PC-3 (cell line): Measurements from ENCODE around the gene BRME1. TPM values are rescaled to one million over a fixed set of nuclear protein-coding genes. Genes with fewer than 3 reads are reported as not detected.

Experiments
- ATAC-seq: fragments of 200-7000 bp; cut with Tn5 transposase; 2 replicates; pipeline ENCODE4 v1.9.1; 2020; ENCODE audit warnings: mild to moderate bottlenecking, moderate library complexity
- BruUV-seq: library from RNA; stranded (reverse); fragments of 400-500 nt; replicated peaks from 2 replicates; lab custom pipeline; 2021; lab: Mats Ljungman, UMichigan
- CTCF ChIA-PET: fragments of 300-600 bp; sonication (Branson Sonifier 250); formaldehyde crosslinking; loops from one replicate; lab custom pipeline; 2022; ENCODE audit warnings: antibody characterized with exemption; lab: Charles Lee
- POLR2A ChIA-PET: fragments of 300-600 bp; sonication (Branson Sonifier 250); formaldehyde crosslinking; loops from one replicate; lab custom pipeline; 2022; ENCODE audit warnings: antibody characterized with exemption; ENCODE audit not compliant: unreplicated experiment; lab: Charles Lee
- DNase-seq: peaks from one replicate; pipeline ENCODE4 v3.0.0-alpha.2; 2015
- H2AFZ ChIP-seq: fragments of 300-600 bp; sonication (generic); 2 replicates; pipeline ENCODE4 v1.6.0; 2016; ENCODE audit warnings: antibody characterized with exemption, low read length
- H3F3A ChIP-seq: fragments of 300-600 bp; sonication (generic); one replicate; pipeline ENCODE4 v1.6.0; 2017; ENCODE audit warnings: antibody characterized with exemption, low read length, control low read depth, mild to moderate bottlenecking; ENCODE audit not compliant: unreplicated experiment
- H3K27ac ChIP-seq: fragments of 300-600 bp; sonication (generic); 2 replicates; pipeline ENCODE4 v1.5.1; 2016; ENCODE audit warnings: mild to moderate bottlenecking, low read length
- H3K27me3 ChIP-seq: fragments of 300-600 bp; sonication (generic); 2 replicates; pipeline ENCODE4 v1.6.1; 2016; ENCODE audit warnings: low read length, mixed read lengths
- H3K36me3 ChIP-seq: fragments of 300-600 bp; sonication (generic); 2 replicates; pipeline ENCODE4 v1.6.1; 2016; ENCODE audit warnings: low read depth, mixed run types, low read length, mixed read lengths
- H3K4me1 ChIP-seq: fragments of 300-600 bp; sonication (generic); 2 replicates; pipeline ENCODE4 v1.5.1; 2016; ENCODE audit warnings: low read length; ENCODE audit not compliant: insufficient read depth
- H3K4me2 ChIP-seq: fragments of 300-600 bp; sonication (generic); 2 replicates; pipeline ENCODE4 v1.6.0; 2016; ENCODE audit warnings: low read length
- H3K4me3 ChIP-seq: fragments of 300-600 bp; sonication (generic); 2 replicates; pipeline ENCODE4 v1.5.1; 2016; ENCODE audit warnings: mild to moderate bottlenecking, low read length, mixed read lengths
- H3K79me2 ChIP-seq: fragments of 300-600 bp; sonication (generic); 2 replicates; pipeline ENCODE4 v1.6.1; 2017; ENCODE audit warnings: low read length, mixed read lengths
- H3K9ac ChIP-seq: fragments of 300-600 bp; sonication (generic); 2 replicates; pipeline ENCODE4 v1.6.0; 2016; ENCODE audit warnings: mild to moderate bottlenecking, low read length
- H3K9me2 ChIP-seq: fragments of 300-600 bp; sonication (generic); replicated peaks from 2 replicates; pipeline ENCODE4 v1.6.1; 2016; ENCODE audit warnings: mixed run types, low read length, mixed read lengths
- H3K9me3 ChIP-seq: fragments of 300-600 bp; sonication (generic); 2 replicates; pipeline ENCODE4 v1.6.1; 2016; ENCODE audit warnings: low read length, mixed read lengths
- H4K20me1 ChIP-seq: fragments of 300-600 bp; sonication (generic); 2 replicates; pipeline ENCODE4 v1.6.1; 2016; ENCODE audit warnings: low read length, mixed read lengths
- EZH2 ChIP-seq: fragments of 300-600 bp; sonication (generic); IDR thresholded peaks from one replicate; pipeline ENCODE4 v1.6.1; 2017; ENCODE audit warnings: antibody characterized with exemption, mild to moderate bottlenecking, low read length; ENCODE audit not compliant: unreplicated experiment
- EZH2phosphoT487 ChIP-seq: fragments of 300-600 bp; sonication (generic); IDR thresholded peaks from 2 replicates; pipeline ENCODE4 v1.6.1; 2018; ENCODE audit warnings: mild to moderate bottlenecking, antibody characterized with exemption, low read length, borderline replicate concordance
- intact Hi-C: fragments of 100-400 bp; cut with micrococcal nuclease; formaldehyde crosslinking; loops from 2 replicates; pipeline ENCODE4 v1.9.0; 2023
- total RNA-seq: library from RNA; depleted of rRNA; stranded (reverse); fragments of >200 nt; gene quantifications from 2 replicates; pipeline ENCODE4 v1.2.3, GENCODE V29; 2014
- TF ChIP-seq, protein P1 (sequence below): fragments of 300-600 bp; sonication (generic); conservative IDR thresholded peaks from 2 replicates; pipeline ENCODE4 v1.5.1; 2017; ENCODE audit warnings: antibody characterized with exemption, low read depth, mild to moderate bottlenecking, low read length

Gene BRME1
- total RNA-seq, 1 experiment from 2014 or later, result 6.0 TPM

GRCh38 chr19:13913352-13913751 is 7.4 kb upstream of the BRME1 start:
- Histone ChIP-seq H3K36me3 (peaks cover 26% of the 10 kb centered on the region), H3K4me1 (no peaks in the 10 kb centered on the region), H3K4me3 (no peak overlapping the region), H3K27ac (no peak overlapping the region), H3F3A (no peaks in the 10 kb centered on the region), H4K20me1 (no peaks in the 10 kb centered on the region), H3K9ac (no peak overlapping the region), H3K9me3 (no peaks in the 10 kb centered on the region), H3K27me3 (no peaks in the 10 kb centered on the region), H2AFZ (no peak overlapping the region), H3K9me2 (no peaks in the 10 kb centered on the region), H3K4me2 (no peak overlapping the region), H3K79me2 (no peaks in the 10 kb centered on the region)
- ChIA-PET POLR2A (no interaction called here), CTCF (no interaction called here)
- ATAC-seq (no peak), DNase-seq (no peak)
- intact Hi-C loops, result no loop called here
- no TSS peak for BruUV-seq
- TF ChIP-seq EZH2, result no peak
- no peak for TF ChIP-seq EZH2phosphoT487
- TF ChIP-seq, protein P1, sequence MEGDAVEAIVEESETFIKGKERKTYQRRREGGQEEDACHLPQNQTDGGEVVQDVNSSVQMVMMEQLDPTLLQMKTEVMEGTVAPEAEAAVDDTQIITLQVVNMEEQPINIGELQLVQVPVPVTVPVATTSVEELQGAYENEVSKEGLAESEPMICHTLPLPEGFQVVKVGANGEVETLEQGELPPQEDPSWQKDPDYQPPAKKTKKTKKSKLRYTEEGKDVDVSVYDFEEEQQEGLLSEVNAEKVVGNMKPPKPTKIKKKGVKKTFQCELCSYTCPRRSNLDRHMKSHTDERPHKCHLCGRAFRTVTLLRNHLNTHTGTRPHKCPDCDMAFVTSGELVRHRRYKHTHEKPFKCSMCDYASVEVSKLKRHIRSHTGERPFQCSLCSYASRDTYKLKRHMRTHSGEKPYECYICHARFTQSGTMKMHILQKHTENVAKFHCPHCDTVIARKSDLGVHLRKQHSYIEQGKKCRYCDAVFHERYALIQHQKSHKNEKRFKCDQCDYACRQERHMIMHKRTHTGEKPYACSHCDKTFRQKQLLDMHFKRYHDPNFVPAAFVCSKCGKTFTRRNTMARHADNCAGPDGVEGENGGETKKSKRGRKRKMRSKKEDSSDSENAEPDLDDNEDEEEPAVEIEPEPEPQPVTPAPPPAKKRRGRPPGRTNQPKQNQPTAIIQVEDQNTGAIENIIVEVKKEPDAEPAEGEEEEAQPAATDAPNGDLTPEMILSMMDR, result no peak

- Histone ChIP-seq H3K4me3 (no peak overlapping the region), H3K79me2 (peaks cover 11% of the 10 kb centered on the region), H3K4me1 (peaks cover 11% of the 10 kb centered on the region), H3K27ac (no peak overlapping the region), H3K27me3 (no peaks in the 10 kb centered on the region), H3K4me2 (no peak overlapping the region), H4K20me1 (no peaks in the 10 kb centered on the region), H3K36me3 (peaks cover 14% of the 10 kb centered on the region), H3K9me2 (no peaks in the 10 kb centered on the region), H2AFZ (no peak overlapping the region), H3K9me3 (no peaks in the 10 kb centered on the region), H3K9ac (no peak overlapping the region), H3F3A (no peaks in the 10 kb centered on the region)
- CTCF ChIA-PET, result no interaction called here
- no peak for DNase-seq
- POLR2A ChIA-PET, result no interaction called here
- intact Hi-C loops, result no loop called here
- TF ChIP-seq, protein P1, result no peak
- TF ChIP-seq EZH2phosphoT487 (no peak), EZH2 (no peak)
- no peak for ATAC-seq
- BruUV-seq, result no TSS peak
These were observed 3.5 kb upstream of the BRME1 start for GRCh38 chr19:13909430-13909829.

GRCh38 chr19:13908674-13909073 is 2.8 kb upstream of the BRME1 start:
- Histone ChIP-seq H3K27me3 (no peaks in the 10 kb centered on the region), H3K4me3 (no peak overlapping the region), H3K4me2 (no peak overlapping the region), H3F3A (no peaks in the 10 kb centered on the region), H2AFZ (no peak overlapping the region), H4K20me1 (no peaks in the 10 kb centered on the region), H3K9me3 (no peaks in the 10 kb centered on the region), H3K79me2 (peaks cover 11% of the 10 kb centered on the region), H3K9ac (no peak overlapping the region), H3K36me3 (peaks cover 14% of the 10 kb centered on the region), H3K27ac (no peak overlapping the region), H3K9me2 (no peaks in the 10 kb centered on the region), H3K4me1 (peaks cover 11% of the 10 kb centered on the region)
- POLR2A ChIA-PET, result no interaction called here
- TF ChIP-seq EZH2, result no peak
- TF ChIP-seq EZH2phosphoT487, result no peak
- TF ChIP-seq, protein P1, result no peak
- no TSS peak for BruUV-seq
- ATAC-seq (no peak), DNase-seq (no peak)
- intact Hi-C loops, result no loop called here
- CTCF ChIA-PET, result no interaction called here
